ENCODE measurements around the gene DNAJB6.

Gene DNAJB6

DNA sequence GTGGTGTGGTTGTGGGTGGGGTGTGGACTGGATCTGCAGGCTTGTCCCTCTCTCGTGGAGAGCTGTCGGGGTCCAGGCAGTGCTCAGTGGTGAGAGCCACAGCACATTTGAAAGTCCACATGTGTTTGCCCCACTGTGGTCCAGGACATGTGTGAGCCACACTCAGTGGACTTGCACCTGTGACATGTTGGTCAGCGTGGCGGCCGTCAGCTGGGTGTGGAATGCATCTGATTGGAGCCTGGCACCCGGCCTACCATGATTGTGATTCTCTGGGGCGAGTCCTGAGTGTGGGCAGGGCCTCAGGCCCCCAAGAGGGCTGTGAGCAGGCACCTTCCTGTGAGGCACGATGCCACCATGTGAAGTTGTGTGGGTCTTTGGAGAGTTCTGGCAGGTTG is 77.9 kb downstream of the DNAJB6 start:
- H3K4me2 ChIP-seq (ENCODE audit: low read length), result no peak overlapping the region
- no peaks in the 10 kb centered on the region for H3K36me3 ChIP-seq (ENCODE audit: control insufficient read depth, insufficient read depth, low read length)
- no peaks in the 10 kb centered on the region for H3K9me3 ChIP-seq (ENCODE audit: control insufficient read depth, low read length)
- H3K79me2 ChIP-seq, result peaks cover 1% of the 10 kb centered on the region
- H3K9ac ChIP-seq, result no peak overlapping the region
- no peaks in the 10 kb centered on the region for H3K27me3 ChIP-seq (ENCODE audit: control insufficient read depth, insufficient read depth, low read length)
- H3K27ac ChIP-seq, result no peak overlapping the region
- TF ChIP-seq CTCF (IDR thresholded peaks at IDR 0.05), result no peak
- H3K4me3 ChIP-seq (ENCODE audit: low read depth, low read length), result no peak overlapping the region
- no peak overlapping the region for H2AFZ ChIP-seq
- no peaks in the 10 kb centered on the region for H3K4me1 ChIP-seq

- Histone ChIP-seq H3K27me3 (ENCODE audit: control insufficient read depth, insufficient read depth, low read length) (no peaks in the 10 kb centered on the region), H3K36me3 (ENCODE audit: control insufficient read depth, insufficient read depth, low read length) (no peaks in the 10 kb centered on the region)
- no peak for TF ChIP-seq CTCF (IDR thresholded peaks at IDR 0.05)
These were observed 78.7 kb downstream of the DNAJB6 start for GRCh38 chr7:157415486-157415885.

GRCh38 chr7:157416011-157416410 is 79.2 kb downstream of the DNAJB6 start:
- Histone ChIP-seq H3K9ac (no peak overlapping the region), H3K9me3 (ENCODE audit: control insufficient read depth, low read length) (no peaks in the 10 kb centered on the region), H3K4me3 (ENCODE audit: low read depth, low read length) (no peak overlapping the region), H3K79me2 (no peaks in the 10 kb centered on the region), H3K27me3 (ENCODE audit: control insufficient read depth, insufficient read depth, low read length) (no peaks in the 10 kb centered on the region), H2AFZ (no peak overlapping the region), H3K27ac (no peak overlapping the region), H3K4me1 (no peaks in the 10 kb centered on the region), H3K4me2 (ENCODE audit: low read length) (no peak overlapping the region), H3K36me3 (ENCODE audit: control insufficient read depth, insufficient read depth, low read length) (no peaks in the 10 kb centered on the region)
- no peak for TF ChIP-seq CTCF (IDR thresholded peaks at IDR 0.05)

More at GRCh38 chr7:157415486-157415885, 78.7 kb downstream of the DNAJB6 start:
- Histone ChIP-seq H3K4me1 (no peaks in the 10 kb centered on the region), H3K4me3 (ENCODE audit: low read depth, low read length) (no peak overlapping the region), H3K9ac (no peak overlapping the region), H2AFZ (no peak overlapping the region), H3K79me2 (no peaks in the 10 kb centered on the region), H3K4me2 (ENCODE audit: low read length) (no peak overlapping the region), H3K9me3 (ENCODE audit: control insufficient read depth, low read length) (no peaks in the 10 kb centered on the region), H3K27ac (no peak overlapping the region)

- H3K36me3 ChIP-seq (ENCODE audit: control insufficient read depth, insufficient read depth, low read length), result no peaks in the 10 kb centered on the region
- TF ChIP-seq CTCF (IDR thresholded peaks at IDR 0.05), result no peak
- H3K9me3 ChIP-seq (ENCODE audit: control insufficient read depth, low read length), result no peaks in the 10 kb centered on the region
- H3K27ac ChIP-seq, result no peak overlapping the region
- H3K9ac ChIP-seq, result no peak overlapping the region
- H3K4me1 ChIP-seq, result no peaks in the 10 kb centered on the region
- no peak overlapping the region for H3K4me2 ChIP-seq (ENCODE audit: low read length)
- no peaks in the 10 kb centered on the region for H3K27me3 ChIP-seq (ENCODE audit: control insufficient read depth, insufficient read depth, low read length)
- H3K4me3 ChIP-seq (ENCODE audit: low read depth, low read length), result no peak overlapping the region
- no peak overlapping the region for H2AFZ ChIP-seq
- no peaks in the 10 kb centered on the region for H3K79me2 ChIP-seq
These were observed 81.6 kb downstream of the DNAJB6 start for GRCh38 chr7:157418204-157419034.

DNA sequence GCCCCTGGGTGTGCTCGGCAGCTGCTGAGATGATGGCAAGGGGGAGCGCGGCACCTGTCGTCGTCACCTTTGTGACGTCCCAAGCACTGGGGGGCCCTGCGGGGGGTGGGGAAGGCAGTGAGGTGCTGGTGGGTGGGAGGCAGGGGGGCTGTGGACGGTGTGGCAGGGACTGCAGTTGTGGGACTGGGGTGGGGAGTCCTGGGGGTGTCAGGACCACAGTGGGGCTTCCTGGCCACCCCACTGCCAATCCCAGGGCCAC is 82.2 kb downstream of the DNAJB6 start:
- no peak for TF ChIP-seq CTCF (IDR thresholded peaks at IDR 0.05)
- Histone ChIP-seq H3K27ac (no peak overlapping the region), H3K27me3 (ENCODE audit: control insufficient read depth, insufficient read depth, low read length) (no peaks in the 10 kb centered on the region), H3K9ac (no peak overlapping the region), H3K4me1 (no peaks in the 10 kb centered on the region), H3K9me3 (ENCODE audit: control insufficient read depth, low read length) (no peaks in the 10 kb centered on the region), H3K36me3 (ENCODE audit: control insufficient read depth, insufficient read depth, low read length) (no peaks in the 10 kb centered on the region), H3K79me2 (no peaks in the 10 kb centered on the region), H2AFZ (no peak overlapping the region), H3K4me2 (ENCODE audit: low read length) (no peak overlapping the region), H3K4me3 (ENCODE audit: low read depth, low read length) (no peak overlapping the region)

Measured in parathyroid adenoma (tissue), 2 donors.